HL-60 (cell line): ENCODE measurements around the gene HMOX2.

Source experiments
- DNase-seq, 2 experiments: peaks; one replicate each; pipeline ENCODE4 v3.0.0-alpha.2; 2010 to 2020; ENCODE audit warnings: low read depth in 1 of 2, low spot score in 1 of 2
- H3K27ac ChIP-seq: fragments of 250-450 bp; sonication (Bioruptor Pico); replicated peaks from 2 replicates; pipeline ENCODE4 v1.5.1; 2020; ENCODE audit warnings: mild to moderate bottlenecking, moderate library complexity
- H3K27me3 ChIP-seq: fragments of 250-450 bp; sonication (Bioruptor Pico); 2 replicates; pipeline ENCODE4 v1.5.1; 2021; ENCODE audit warnings: mild to moderate bottlenecking, moderate library complexity; ENCODE audit not compliant: insufficient read depth, poor library complexity, severe bottlenecking
- H3K4me3 ChIP-seq: replicated peaks from 2 replicates; pipeline ENCODE4 v1.5.1; 2011; ENCODE audit warnings: mild to moderate bottlenecking, control low read depth, low read length; ENCODE audit not compliant: insufficient read depth
- CTCF ChIP-seq: IDR thresholded peaks from one replicate; pipeline ENCODE4 v1.5.1; 2011; ENCODE audit warnings: low read length, control low read depth, inconsistent platforms; ENCODE audit not compliant: insufficient read depth
- GABPA ChIP-seq: IDR thresholded peaks from 2 replicates; pipeline ENCODE4 v1.6.1; 2012; ENCODE audit warnings: low read depth
- POLR2AphosphoS5 ChIP-seq: IDR thresholded peaks from 2 replicates; pipeline ENCODE4 v1.6.1; 2012; ENCODE audit warnings: low read depth
- REST ChIP-seq: IDR thresholded peaks from 2 replicates; pipeline ENCODE4 v1.6.1; 2012; ENCODE audit warnings: low read depth; ENCODE audit not compliant: insufficient replicate concordance
- SPI1 ChIP-seq: IDR thresholded peaks from 2 replicates; pipeline ENCODE4 v1.6.1; 2012; ENCODE audit warnings: low read depth, mild to moderate bottlenecking, borderline replicate concordance

Gene HMOX2

GRCh38 chr16:4460936-4461249 lies 15.3 kb upstream of the HMOX2 start:
- TF ChIP-seq POLR2AphosphoS5 (no peak), SPI1 (no peak), REST (no peak)
- Histone ChIP-seq H3K4me3 (no peak overlapping the region), H3K27ac (no peak overlapping the region), H3K27me3 (no peaks in the 10 kb centered on the region)
- no peak for DNase-seq

- no peaks in the 10 kb centered on the region for H3K27me3 ChIP-seq
- H3K27ac ChIP-seq = no peak overlapping the region
- H3K4me3 ChIP-seq = no peak overlapping the region
- TF ChIP-seq SPI1 (no peak), GABPA (no peak), REST (no peak), POLR2AphosphoS5 (no peak; the same call in 1 of the 2 replicates), CTCF (no peak)
- DNase-seq = no peak
These were observed 14.7 kb upstream of the HMOX2 start for GRCh38 chr16:4461250-4462085.

DNA sequence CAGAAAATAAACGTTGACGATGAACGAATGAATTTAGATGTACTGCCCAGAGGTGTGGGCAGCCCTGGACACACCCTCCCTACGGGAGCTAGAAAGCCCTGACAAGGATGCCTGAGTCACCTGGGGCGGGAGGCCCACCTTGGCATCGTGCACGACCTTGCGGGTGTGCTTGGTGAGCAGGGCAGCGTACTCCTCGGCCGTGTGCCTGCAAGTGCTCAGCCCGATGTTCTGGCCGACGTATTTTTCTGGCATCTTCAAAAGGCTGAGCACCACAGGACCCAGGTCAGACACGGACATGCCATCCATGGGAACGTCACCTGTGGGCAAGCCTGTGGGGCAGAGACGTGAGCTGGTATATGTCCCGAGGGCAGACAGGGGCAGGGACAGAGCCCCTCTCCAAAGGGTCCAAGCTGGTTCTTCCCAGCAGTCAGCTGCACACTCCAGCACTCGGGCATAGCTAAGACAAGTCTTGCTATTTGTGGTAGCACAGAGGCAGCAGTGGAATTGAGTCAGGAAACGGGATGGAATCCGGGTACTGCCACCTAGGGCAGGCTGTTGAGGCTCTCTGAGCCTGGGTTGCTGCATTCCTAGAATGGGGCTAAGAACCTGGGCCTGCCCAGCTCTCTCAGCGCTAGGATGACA lies 12.6 kb upstream of the HMOX2 start:
- H3K4me3 ChIP-seq = no peak overlapping the region

More for the DNA sequence above, 12.6 kb upstream of the HMOX2 start:
- no peak for TF ChIP-seq CTCF
- TF ChIP-seq REST = no peak
- TF ChIP-seq POLR2AphosphoS5 = no peak
- TF ChIP-seq GABPA = no peak
- TF ChIP-seq SPI1 = no peak
- Histone ChIP-seq H3K27ac (no peak overlapping the region), H3K27me3 (no peaks in the 10 kb centered on the region)
- no peak for DNase-seq
